ENCODE results near the gene WDR7. TPM values are rescaled to one million over a fixed set of nuclear protein-coding genes. Genes with fewer than 3 reads are reported as not detected.

The WDR7 gene
- total RNA-seq, 1 donor from 2014 or later: 29.3 TPM

DNA sequence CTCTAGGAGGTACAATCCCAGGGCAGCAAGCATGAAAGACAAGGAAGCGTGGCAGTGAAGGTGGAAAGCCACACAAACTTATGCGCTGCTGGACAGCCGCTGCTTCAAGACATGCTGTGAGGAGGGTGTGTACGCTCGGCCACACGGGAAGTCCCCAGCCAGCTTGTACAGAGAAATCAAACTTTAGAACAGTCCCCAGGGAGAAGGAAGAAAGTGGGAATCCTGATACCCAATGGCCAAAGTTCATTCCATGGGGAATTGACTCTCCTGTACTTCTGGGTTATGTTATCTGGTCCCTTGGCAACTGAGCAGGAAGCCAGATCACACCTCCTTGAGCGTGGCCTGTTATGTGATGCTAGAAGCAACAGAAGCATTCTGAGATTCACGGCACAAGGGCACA, 409.7 kb downstream of the WDR7 start:
- H3K4me3 ChIP-seq: no peak overlapping the region
- no peak overlapping the region for H3K27ac ChIP-seq (replicated peaks)
- H3K9me3 ChIP-seq (replicated peaks): no peaks in the 10 kb centered on the region
- no peak for TF ChIP-seq CTCF (IDR thresholded peaks at IDR 0.05; ENCODE audit: borderline replicate concordance)
- intact Hi-C loops (cut with micrococcal nuclease): no loop called here
- H3K4me1 ChIP-seq: no peaks in the 10 kb centered on the region
- H3K36me3 ChIP-seq: no peaks in the 10 kb centered on the region
- no peak for DNase-seq
- H3K27me3 ChIP-seq (ENCODE audit: low read depth): peaks cover 14% of the 10 kb centered on the region

- no peak for TF ChIP-seq CTCF (IDR thresholded peaks at IDR 0.05; ENCODE audit: borderline replicate concordance)
- H3K4me1 ChIP-seq: no peaks in the 10 kb centered on the region
- H3K4me3 ChIP-seq: no peak overlapping the region
- H3K36me3 ChIP-seq: no peaks in the 10 kb centered on the region
- intact Hi-C loops (cut with micrococcal nuclease): no loop called here
- H3K27me3 ChIP-seq (ENCODE audit: low read depth): peaks cover 14% of the 10 kb centered on the region
- no peaks in the 10 kb centered on the region for H3K9me3 ChIP-seq (replicated peaks)
- no peak for DNase-seq
- no peak overlapping the region for H3K27ac ChIP-seq (replicated peaks)
These were observed 411.0 kb downstream of the WDR7 start for GRCh38 chr18:57062178-57062577.

- Histone ChIP-seq H3K36me3 (no peaks in the 10 kb centered on the region), H3K4me1 (no peaks in the 10 kb centered on the region), H3K9me3 (replicated peaks) (no peaks in the 10 kb centered on the region), H3K27me3 (ENCODE audit: low read depth) (peaks cover 7% of the 10 kb centered on the region), H3K4me3 (no peak overlapping the region), H3K27ac (replicated peaks) (no peak overlapping the region)
- intact Hi-C loops (cut with micrococcal nuclease): no loop called here
- DNase-seq: no peak
- no peak for TF ChIP-seq CTCF (IDR thresholded peaks at IDR 0.05; ENCODE audit: borderline replicate concordance)
These were observed 411.7 kb downstream of the WDR7 start for GRCh38 chr18:57062844-57063243.

DNA sequence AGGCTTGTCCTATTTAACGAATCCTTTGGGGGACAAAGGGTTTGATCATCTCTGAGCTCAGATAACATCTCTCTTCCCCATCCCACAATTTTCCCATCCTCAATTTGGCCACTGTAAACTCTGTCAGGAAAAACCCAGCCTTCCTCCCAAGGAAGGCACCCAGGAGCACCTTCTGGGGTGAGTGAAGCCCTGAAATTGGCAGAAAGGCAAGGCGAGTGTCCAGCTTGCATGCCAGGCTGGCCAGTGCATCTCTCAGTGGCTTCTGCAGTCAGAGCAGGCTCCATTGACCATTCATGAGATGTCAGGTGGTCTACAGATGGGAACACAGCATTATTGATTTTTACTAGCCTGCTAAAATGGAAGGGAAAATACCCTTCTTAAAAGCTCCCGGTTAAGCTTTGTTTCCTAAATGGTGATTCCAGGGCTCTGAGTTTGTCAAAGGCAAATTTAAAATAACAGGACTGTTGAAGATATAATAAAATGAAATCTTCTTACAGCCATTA, 412.5 kb downstream of the WDR7 start:
- TF ChIP-seq CTCF (IDR thresholded peaks at IDR 0.05; ENCODE audit: borderline replicate concordance): no peak
- Histone ChIP-seq H3K4me3 (no peak overlapping the region), H3K9me3 (replicated peaks) (no peaks in the 10 kb centered on the region), H3K27ac (replicated peaks) (no peak overlapping the region), H3K36me3 (no peaks in the 10 kb centered on the region), H3K4me1 (no peaks in the 10 kb centered on the region), H3K27me3 (ENCODE audit: low read depth) (no peaks in the 10 kb centered on the region)
- no peak for DNase-seq
- intact Hi-C loops (cut with micrococcal nuclease): no loop called here

DNA sequence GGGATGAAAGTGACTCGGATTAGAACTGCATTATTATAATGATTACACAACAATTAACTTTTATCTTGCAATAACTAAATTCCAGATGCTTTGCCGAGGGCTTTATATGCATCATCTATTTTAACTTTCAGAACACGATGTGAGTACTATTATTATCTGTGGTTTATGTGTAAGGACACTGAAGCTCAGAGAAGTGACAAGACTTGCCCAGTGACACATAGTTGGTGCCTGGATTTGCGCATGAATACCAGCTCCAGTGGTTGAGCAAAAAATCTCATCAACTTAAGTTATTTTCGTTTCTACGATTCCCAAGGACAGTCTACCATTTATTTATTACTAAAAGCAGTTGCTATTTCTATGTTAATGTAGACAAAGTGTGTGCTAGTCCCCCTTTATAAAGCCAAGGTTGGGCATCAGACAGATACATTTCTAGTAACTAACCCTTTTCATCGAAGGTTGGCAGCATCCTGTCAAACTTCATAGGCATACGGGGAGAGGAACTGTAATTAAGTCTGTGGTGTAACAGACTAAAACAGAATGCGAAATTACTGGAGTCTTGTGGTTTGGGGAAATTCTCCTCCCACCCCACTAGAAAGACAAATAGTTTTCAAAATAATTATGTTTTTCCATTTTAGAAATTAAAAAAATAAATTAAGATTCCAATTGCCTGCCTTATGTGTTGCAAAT, 422.5 kb downstream of the WDR7 start:
- no peaks in the 10 kb centered on the region for H3K36me3 ChIP-seq
- no peaks in the 10 kb centered on the region for H3K4me1 ChIP-seq
- H3K27ac ChIP-seq (replicated peaks): no peak overlapping the region
- intact Hi-C loops (cut with micrococcal nuclease): no loop called here
- H3K4me3 ChIP-seq: no peak overlapping the region
- DNase-seq: no peak
- TF ChIP-seq CTCF (IDR thresholded peaks at IDR 0.05; ENCODE audit: borderline replicate concordance): no peak
- no peaks in the 10 kb centered on the region for H3K9me3 ChIP-seq (replicated peaks)
- H3K27me3 ChIP-seq (ENCODE audit: low read depth): peaks cover 50% of the 10 kb centered on the region

Measured in left ventricle myocardium inferior (tissue), 1 donor.